Measurements from ENCODE around the gene HCFC1.

HCFC1 gene

DNA sequence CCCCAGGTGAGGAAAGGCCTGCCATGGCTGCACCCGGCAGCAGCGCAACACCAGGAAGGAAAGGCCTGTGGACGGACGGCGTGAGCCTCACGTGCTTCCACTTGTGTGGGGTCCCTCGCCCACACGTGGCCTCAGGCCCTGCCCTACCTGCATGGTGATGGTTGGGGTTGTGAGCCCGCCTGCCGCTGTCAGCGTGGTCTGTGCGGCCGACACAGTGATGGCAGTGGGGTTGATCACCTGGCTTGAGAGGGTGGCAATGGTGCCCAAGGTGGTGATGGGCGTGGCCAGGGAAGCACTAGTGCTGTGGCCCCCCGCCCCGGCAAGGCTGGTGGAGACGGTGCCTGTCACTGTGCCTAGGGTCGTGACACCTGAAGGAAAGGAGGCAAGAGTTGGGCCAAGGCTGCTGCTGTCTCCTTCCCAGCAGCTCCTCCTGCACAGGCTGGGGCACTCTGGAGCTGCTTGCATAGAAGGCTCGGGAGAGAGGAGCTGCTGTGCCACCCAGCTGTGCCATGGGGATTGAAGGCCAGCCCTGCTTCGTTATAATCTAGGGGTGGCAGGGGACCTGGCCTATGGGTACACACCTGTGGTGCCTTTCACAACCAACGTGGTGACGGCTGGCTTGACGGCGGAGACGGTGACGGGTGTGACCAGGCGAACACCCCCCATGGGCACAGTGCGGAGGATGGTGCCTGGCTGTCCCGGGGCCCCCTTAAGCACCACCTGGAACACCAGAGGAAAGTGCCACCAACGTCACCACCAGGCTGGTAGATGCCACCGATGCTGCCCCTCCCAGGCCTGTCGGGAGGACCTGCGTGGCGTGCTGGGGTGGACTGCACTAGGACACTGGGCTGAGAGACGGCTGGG is 15.3 kb downstream of the HCFC1 start:
- DNase-seq (ENCODE audit: low spot score) = no peak

DNA sequence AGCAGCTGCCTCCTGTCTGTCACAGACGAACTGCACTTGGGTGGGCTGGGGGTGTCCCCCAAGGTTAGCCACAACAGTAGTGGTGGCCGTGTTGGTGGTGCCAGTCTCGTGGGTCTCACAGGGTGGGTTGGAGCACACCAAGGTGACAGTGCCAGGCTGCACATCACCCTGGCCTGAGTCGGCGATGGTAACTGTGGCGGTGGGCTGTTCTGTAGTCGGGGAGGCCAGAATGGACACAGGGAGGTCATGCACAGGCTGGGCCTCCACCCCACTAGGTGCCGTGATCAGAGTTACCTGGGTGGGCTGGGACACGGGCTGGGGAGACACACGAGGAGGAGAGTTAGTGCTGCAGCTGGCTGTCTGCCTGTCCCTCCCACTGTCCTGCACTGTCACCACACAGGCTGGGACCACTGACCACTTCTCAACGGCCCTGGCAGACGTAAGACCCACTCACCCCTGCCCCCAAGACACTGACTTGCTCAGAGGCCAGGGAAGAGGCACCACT is 16.3 kb downstream of the HCFC1 start:
- DNase-seq (ENCODE audit: low spot score) = no peak

DNA sequence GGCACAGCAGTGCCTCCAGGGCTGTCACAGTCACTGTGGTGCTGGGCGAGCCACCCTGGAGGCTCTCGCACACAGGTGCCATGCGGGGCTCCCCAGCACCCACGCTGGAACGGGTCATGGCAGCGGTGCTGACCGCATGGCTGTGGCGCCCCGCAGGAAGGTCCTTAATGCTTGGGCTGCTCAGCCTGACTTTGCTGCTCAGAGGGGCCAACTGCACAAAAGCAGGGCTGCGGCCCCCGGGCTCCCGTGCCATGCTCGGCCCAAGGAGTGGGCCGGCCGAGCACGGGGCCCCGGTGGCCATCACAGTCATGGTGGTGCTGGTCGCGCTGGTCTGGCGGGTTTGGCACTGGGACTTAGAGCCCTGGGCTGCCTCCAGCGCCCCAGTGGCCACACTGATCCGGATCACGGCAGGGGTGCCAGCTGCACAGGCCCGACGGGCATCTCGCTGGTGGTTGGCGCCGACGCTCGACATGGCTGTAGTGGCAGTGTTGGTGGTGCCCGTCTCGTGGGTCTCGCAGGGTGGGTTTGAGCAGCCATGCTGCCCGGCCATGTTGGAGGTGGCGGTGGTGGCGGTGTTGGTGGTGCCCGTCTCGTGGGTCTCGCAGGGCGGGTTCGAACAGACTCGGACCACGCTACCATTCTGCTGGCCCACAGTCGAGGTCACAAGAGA is 16.9 kb downstream of the HCFC1 start:
- no peak for DNase-seq (ENCODE audit: low spot score)

DNA sequence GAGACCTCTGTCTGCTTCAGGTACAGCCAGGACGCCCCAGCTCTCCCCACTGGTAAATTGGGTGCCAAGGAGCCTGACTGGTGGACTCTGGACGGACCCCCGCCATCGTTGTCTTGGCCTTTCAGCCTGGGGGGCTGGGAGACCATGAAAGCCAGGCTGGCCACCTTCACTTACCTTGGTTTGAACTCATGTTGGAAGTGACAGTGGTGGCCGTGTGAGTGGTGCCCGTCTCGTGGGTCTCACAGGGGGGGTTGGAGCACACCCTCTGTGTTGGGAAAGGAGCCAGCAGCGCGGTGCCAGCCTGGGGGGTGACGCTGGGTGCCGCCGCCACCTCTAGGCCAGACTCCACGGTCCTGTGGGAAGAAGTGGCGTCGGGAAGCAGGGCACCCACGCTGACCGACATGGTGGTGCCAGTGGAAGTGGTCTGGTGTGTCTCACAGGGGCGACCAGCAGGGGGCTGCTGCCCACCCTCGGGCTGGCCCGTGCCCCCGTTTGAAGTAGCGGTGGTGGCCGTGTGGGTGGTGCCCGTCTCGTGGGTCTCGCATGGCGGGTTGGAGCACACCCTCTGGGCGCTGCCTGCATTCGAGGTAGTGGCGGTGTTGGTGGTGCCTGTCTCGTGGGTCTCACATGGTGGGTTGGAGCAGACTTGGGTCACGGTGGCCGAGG is 17.6 kb downstream of the HCFC1 start:
- no peak for DNase-seq (ENCODE audit: low spot score)

DNA sequence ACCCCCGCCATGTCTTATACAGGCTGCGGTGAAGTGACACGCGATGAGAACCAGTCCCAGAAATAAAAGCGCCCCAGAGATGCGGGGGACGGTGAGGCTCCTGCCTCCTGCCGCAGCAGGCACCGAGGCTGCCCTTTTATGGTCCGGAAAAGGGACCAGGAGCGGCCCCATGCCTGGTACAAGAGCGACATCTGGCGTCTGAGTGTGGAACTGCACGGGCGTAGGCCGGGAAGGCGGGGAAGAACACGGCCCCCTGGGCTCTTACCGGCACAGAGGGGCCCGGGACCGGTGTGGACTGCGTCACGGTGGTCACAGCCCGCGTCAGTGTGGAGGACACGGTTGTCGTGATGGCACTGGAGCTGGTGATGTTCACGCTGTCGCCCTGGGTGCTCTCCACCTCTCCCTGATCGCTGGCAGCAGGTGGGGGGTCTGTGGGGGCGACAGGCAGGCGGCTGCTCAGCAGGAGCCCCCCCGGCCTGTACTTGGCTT is 18.2 kb downstream of the HCFC1 start:
- DNase-seq (ENCODE audit: low spot score) = peak; percentile 85

DNA sequence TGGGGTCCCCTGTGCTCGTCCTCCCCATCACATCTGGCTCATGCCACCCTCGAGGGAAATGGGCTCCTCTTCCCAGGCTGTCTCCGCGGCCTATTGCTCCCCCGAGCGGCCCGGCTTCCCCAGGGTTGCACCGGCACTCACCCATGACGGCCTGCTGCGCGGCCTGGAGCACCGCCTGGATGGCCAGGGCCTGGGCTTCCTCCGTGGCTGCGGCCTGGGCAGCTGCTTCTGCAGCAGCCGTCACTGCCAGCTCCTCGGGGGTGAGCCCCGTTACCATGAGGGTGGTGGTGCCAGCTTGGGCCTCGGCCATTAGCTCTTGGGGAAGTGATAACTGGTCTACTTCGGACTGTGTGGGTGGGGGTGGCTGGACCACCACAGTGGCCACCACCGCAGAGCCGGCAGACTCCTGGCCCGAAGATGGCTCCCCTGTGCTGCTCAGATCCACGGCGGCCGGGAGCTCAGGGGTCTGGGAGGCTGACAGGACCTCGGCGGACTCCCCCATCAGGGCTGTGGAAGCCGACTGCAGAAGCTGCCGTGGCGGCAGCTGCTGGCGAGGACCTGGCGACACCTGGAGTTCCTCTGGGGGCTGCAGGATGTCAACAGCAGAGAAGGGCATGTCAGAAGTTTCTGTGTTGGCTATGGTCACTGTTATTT is 19.1 kb downstream of the HCFC1 start:
- no peak for DNase-seq (ENCODE audit: low spot score)

DNA sequence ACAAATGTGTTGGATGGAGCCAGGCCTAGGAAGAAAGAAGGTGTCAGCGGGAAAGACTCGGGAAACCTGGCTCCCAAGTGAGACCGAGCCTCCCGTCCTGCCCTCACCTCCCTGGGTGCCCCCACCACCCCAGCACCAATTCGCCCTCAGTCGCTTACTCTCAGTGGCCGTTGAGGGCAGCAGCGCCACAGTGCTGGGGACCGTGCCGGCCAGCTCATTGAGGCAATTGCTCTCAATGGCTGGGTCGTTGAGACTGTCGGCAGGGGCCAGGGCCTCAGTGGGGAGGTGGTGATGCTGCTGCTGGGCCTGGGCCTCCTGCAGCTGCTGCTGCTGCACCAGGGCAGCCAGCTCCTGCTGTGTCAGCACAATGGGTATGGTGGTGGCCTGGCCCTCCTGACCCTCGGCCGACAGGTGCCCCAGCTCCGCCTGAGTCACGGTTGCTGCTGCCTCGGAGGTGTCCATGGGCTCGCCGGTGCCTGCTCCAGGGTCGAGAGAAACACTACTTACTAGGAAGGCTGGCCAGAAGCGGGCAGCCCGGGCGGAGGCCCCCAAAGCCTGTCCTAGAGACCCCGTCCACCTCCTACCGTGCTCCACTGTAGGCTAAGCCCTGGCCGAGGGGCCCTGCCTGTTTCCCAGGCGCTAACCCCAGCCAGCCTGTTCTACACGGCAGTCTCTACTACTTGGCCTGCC is 19.8 kb downstream of the HCFC1 start:
- DNase-seq (ENCODE audit: low spot score) = no peak

DNA sequence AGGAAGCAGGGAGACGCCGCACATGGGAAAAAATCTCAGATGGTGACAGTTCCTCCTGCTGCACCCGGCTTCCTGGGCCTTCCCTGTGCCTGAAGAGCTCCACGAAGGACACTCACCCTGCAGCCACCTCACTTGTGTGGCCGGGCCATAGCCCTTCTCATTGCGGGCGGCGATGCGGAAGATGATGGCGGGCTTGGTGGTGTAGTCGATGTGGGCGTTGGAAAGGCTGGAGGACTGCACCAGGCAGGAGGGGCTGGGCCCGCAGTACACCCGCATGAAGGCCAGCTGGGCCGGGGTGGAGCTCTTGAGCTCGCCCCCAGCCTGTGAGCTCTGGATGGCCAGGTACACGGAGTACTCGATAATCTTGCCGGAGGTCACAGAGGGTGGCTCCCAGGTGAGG is 21.5 kb downstream of the HCFC1 start:
- DNase-seq (ENCODE audit: low spot score) = no peak

DNA sequence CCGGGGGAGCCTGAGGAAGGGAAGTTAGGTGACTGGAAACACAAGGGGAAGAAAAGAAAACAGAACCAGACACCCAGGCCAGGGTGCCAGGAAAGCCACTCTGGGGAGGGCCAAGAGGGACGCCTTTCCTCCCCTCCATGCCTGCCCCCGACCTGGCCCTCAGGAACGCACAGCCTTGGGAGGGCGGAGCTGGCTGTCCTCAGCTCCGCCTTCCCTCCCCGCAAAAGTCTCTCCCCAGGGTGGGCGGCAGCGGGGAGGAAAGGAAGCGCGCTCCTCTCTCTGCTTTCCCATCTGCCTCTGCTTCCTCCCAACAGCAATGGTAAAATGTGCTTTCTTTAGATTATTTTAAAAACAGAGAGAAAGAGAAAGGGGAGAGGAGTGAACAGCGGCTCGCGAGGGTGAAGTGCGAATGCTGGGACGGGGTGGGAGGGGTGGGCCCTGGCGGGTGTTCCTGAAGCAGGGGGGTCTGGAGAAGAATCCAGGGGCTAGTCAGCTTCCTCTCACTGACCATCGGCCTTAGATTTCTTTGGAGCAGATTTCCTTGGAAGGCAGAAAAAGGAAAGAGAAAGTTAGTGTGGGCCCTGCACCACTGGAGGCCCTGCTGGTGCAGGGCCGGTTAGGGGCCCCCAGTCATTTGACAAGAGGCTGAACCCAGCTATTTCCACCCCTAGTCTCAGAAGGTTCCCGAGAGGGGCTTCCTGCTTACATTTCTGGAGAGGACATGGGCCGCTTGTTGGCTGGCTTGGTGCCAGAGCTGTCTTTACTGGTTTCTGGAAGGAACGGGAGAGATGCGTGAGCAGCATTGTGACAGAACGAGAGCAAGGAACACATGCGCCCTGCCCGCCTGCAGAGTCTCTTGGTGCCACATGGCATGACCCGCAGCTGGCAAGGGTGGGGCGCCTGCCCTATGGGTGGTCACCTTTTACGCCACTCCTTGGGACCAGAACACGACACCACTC is 22.5 kb downstream of the HCFC1 start:
- DNase-seq (ENCODE audit: low spot score) = no peak

DNA sequence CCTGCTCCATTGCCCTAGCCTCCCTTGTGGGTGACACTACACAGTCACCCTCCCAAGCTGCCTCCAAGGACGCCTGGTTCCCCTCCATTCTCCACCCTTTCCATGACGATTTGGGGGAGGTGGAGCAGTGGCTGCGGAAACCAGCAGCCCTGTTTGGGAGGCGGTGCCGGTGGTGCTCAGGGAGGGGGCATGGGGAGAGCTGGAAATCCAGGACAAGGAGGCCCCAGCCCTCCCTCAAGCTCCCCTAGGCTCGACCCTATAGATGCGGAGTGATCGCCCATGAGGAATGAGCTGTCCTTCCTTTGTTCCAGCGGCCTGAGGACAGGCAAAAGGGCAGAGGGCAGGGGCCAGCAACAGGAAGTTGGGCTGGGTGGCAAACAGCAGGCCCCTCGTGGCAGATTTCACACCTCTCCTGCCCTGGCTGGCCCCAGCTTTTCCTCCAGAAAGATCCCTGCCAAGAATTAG is 23.6 kb downstream of the HCFC1 start:
- DNase-seq (ENCODE audit: low spot score) = no peak

DNA sequence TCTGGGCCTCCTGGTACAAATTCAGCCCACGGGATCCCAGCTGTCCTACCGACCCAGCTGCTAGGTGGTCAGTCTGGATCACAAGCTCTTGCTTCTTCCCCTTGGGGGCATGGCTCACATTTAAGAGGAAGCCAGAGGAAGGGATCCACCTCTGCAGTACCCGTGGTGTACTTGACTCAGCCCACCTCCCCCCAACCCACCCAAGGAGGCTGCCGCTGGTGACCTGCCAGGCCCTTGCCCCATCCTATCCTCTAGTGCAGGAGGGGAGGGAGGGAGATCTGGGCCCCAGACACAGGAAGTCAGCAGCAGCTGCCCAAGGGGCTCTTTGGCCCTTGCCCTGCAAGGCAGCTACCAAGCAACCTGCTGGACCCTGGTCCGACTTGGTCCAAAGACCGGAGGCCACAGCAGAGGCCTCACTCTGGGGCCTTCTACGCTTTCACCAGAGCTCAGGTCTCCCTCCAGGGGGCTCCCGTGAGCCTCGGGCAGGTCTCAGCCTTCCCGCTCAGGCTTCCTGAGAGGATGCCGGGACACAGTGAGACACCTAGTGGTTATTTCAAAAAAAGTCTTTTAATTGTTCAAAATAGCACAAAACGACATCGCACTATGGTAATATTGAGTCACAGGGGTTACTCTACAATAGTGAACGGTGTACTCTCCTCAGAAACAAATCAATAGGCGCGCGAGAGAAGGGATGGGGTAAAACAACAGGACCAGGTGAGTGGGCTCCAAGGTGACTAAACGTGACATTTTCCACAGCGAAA is 24.4 kb downstream of the HCFC1 start:
- DNase-seq (ENCODE audit: low spot score) = peak; percentile 81

DNA sequence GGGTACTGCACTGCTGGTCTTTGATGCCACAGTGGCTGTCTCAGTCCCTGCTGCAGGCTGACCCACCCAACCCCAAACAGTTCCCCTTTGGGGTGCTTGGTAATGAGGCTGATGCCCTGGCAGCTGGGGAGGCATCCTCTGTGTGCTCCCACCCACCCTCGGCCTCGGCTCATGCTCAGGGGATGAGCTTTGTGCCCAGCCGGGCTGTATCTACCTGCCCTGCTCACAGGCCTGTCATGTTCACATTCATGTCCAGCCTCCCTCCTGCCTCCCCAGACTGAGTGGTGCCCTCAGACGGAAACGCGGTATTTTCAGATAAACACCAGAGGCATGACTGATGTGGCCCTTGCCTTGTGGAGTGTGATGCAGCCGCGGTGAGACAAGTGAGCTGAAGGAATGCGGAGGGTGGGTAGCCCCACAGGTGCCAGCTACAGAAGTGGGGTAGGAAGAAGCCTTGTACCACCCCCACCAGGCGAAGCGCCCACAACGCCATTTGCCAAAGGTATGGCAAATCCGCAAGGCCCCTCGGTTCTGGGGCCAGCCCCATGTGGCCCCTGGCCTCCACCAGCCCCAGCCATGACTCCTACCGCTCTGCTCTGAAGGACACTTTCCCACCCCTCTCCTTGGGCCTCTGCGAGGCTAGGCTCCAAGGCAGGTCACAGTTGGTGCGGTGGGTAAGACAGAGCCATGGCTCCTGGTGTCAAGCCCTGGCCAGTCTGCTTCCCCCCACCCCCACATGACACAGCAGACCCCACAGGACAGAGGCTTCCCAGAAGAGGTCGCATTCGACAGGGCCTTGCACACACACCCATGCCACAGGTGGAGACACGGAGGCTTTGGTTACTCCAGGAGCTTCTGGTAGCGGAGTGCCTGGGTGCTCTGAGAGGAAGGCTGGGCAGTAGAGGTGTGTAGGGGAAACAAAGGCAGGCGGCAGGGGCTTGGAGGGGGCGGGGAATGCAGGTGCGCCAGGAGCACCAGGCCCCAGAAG is 25.4 kb downstream of the HCFC1 start:
- no peak for DNase-seq (ENCODE audit: low spot score)

DNA sequence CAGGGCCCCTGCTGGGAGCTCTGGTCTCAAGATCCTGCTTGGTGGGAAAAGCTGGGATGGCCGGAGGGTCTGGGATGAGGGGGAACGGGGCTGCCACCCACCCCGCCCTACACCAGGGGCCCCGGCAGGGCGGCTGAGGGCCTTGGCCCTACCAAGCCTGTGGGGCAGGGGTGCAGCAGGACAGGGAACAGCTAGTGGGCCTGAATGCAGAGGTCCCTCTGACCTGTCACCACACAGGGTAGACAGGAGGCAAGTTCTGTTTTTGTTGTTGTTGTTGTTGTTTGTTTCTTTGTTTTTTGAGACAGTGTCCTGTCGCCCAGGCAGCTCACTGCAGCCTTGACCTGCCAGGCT is 26.8 kb downstream of the HCFC1 start:
- DNase-seq (ENCODE audit: low spot score) = no peak

DNA sequence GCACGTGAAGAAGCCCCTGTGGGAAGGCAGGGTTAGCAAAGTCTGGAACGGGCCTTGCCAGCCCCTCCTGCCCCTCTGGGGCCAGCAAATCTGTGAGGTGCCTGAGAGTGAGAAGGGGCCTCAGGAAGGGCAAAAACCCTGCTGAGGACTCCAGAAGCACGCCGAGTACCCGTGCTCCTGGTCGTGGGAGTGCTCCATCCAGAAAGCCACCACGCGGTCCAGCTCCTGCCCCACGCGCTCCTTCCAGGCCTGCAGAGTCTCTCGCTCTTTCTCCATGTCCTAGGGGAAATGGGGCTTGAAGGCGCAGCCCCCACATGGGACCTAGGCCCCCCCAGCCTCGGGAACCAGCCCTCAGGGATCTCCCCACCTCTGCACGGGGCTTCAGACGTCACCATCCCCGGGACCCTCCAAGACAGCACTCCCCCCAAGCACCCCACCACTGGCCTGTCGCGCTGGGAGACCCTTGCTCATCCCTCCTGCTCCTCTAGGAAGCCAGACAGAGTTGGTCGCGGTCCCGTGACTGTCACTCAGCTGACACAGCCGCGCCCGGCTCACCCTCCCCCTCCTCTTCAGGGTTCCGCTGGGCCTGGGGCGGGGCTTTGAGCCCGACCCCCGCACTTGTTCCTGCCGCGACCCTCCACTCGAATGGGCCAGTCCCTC is 27.3 kb downstream of the HCFC1 start, which contains the start of gene RENBP:
Gene RENBP (minus strand): TSS at position 504 of the 660 bp plus-strand sequence. CDS start 33 bp downstream, at position 471.
- no peak for DNase-seq (ENCODE audit: low spot score)

DNA sequence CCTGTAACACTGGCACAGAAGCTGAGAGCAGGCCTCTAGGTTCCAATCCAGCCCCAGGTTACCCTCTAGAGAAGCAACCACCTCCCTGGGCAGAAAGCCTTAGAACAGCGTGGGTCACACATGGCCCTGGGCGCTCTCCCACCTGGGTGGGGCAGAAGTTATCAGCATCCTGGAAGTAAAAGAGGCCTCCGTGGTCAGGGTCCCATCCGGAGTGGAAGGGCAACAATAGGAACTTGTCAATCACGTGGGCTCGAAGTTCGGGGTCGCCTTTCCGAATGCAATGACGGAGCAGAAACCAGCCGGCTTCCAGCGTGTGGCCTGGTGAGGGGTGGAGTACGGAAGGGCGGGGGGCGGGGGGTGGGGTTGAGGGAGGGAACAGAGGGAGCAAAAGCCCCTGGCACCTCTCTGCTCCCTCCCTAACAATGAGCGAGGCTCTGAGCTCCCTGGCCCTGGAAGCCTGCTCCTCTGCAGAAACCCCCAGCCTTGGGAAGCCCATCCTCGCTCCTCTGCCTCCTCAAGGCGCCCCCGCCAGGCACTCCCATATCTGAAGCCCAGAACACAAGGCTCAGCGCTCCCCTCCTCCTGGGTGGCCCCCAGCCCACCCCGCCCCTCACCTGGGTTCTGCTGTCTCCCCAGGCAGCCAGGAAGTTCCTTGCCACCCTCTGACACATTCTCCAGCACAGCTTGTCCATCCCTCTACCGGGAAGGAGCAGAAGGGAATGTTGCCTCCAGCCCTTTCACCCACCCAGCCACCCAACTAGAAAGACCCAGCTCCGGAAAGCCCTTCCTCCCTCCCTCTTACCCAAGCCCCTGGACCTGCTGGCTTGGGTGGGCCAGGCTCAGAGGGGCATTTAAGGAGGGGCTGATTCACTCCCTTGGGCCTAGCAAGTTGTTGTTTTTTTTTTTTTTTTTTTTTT is 30.0 kb downstream of the HCFC1 start:
- DNase-seq (ENCODE audit: low spot score) = no peak

DNA sequence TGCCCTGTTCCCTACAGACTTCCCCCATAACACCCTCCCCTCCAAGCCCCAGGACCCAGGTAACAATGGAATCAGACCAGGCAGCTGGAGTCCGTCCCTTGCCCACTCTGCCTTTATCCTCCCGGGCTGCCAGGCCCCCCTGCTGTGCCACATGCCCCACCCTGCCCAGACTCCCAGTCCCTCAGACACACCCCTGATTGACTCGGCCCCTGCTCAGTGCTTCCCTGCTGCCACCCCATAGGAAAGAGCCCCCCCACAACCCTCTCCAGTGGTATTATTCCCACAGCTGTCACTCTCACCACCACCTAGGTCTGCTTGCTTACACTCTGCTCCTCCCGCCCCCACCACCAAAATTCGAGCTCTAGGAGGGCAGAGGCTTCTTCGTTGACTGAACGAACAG is 32.0 kb downstream of the HCFC1 start:
- no peak for DNase-seq (ENCODE audit: low spot score)
